K562 (cell line): Measurements from ENCODE around the gene AMBRA1. TPM values are rescaled to one million over a fixed set of nuclear protein-coding genes. Genes with fewer than 3 reads are reported as not detected.

Experiments used
- ATAC-seq: fragments of 200-7000 bp; cut with Tn5 transposase; 3 replicates; pipeline ENCODE4 v1.9.1; 2020; ENCODE audit warnings: moderate library complexity
- BruUV-seq: library from RNA; stranded (reverse); fragments of 400-500 nt; replicated peaks from 2 replicates; lab custom pipeline; 2021; lab: Mats Ljungman, UMichigan
- CTCF ChIA-PET: fragments of 300-600 bp; formaldehyde crosslinking; extraction: SDS; loops from one replicate; lab custom pipeline; 2021; ENCODE audit warnings: low intra/inter-chr PET ratio; lab: Yijun Ruan, JAX
- POLR2A ChIA-PET: fragments of 300-600, 350-650 bp; sonication (Branson Sonifier 250); formaldehyde crosslinking; extraction: SDS; loops from one replicate; lab custom pipeline; 2021; ENCODE audit warnings: antibody characterized with exemption, inconsistent platforms; lab: Yijun Ruan, JAX
- DNase-seq, 4 experiments: peaks; one replicate each; pipeline versions ENCODE4 v3.0.0 to v3.0.0-alpha.2; 2011 to 2018; ENCODE audit warnings: low spot score in 3 of 4, mixed read lengths in 3 of 4; ENCODE audit errors: extremely low read depth in 1 of 4
- FAIRE-seq: peaks from 2 replicates; lab custom pipeline; 2011; peaks lifted over from hg19 to GRCh38; lab: Jason Lieb, UNC
- H2AFZ ChIP-seq: 2 replicates; pipeline ENCODE4 v1.6.0; 2011; ENCODE audit warnings: low read depth, low read length, control low read depth, inconsistent platforms
- H3K27ac ChIP-seq: fragments of 200-600 bp; 3 replicates; pipeline ENCODE4 v1.8.0; 2011; ENCODE audit warnings: low read depth, mild to moderate bottlenecking, control low read depth, inconsistent platforms, low read length, moderate library complexity, mixed read lengths; ENCODE audit errors: extremely low read depth
- H3K27me3 ChIP-seq, 2 experiments: fragments of 300-600 bp in 1 of 2; 2 replicates in 1 of 2; 3 replicates in 1 of 2; pipeline versions ENCODE4 v1.6.0 to v1.8.0; 2011; ENCODE audit warnings: inconsistent platforms in 2 of 2, low read length in 2 of 2, mild to moderate bottlenecking in 1 of 2, mixed read lengths in 1 of 2, moderate library complexity in 1 of 2; ENCODE audit not compliant: control insufficient read depth in 2 of 2, insufficient read depth in 2 of 2
- H3K36me3 ChIP-seq: fragments of 300-600 bp; 3 replicates; pipeline ENCODE4 v1.8.0; 2011; ENCODE audit warnings: mild to moderate bottlenecking, low read length, inconsistent platforms; ENCODE audit not compliant: control insufficient read depth, insufficient read depth
- H3K4me1 ChIP-seq, 2 experiments: fragments of 200-600 bp in 1 of 2; replicated peaks in 1 of 2; 2 replicates in 1 of 2; 3 replicates in 1 of 2; pipeline versions ENCODE4 v1.5.1 to v1.8.0; 2011; ENCODE audit warnings: inconsistent platforms in 2 of 2, low read length in 2 of 2, mild to moderate bottlenecking in 1 of 2, mixed read lengths in 1 of 2, moderate library complexity in 1 of 2; ENCODE audit not compliant: control insufficient read depth in 2 of 2, insufficient read depth in 2 of 2
- H3K4me2 ChIP-seq: 2 replicates; pipeline ENCODE4 v1.6.1; 2011; ENCODE audit warnings: low read length, control low read depth, inconsistent platforms, mixed read lengths; ENCODE audit not compliant: insufficient read depth
- H3K4me3 ChIP-seq: fragments of 200-600 bp; sonication (generic), shearing (Covaris generic); 2 replicates; pipeline ENCODE4 v1.5.1; 2016; ENCODE audit warnings: control low read depth, inconsistent platforms
- H3K79me2 ChIP-seq: fragments of 200-600 bp; 3 replicates; pipeline ENCODE4 v1.8.0; 2011; ENCODE audit warnings: low read length, inconsistent platforms; ENCODE audit not compliant: control insufficient read depth, insufficient read depth
- H3K9ac ChIP-seq, 2 experiments: 2 replicates each; pipeline versions ENCODE4 v1.6.0 to v1.6.1; 2011; ENCODE audit warnings: low read depth in 2 of 2, low read length in 2 of 2, control low read depth in 1 of 2, inconsistent platforms in 1 of 2, mild to moderate bottlenecking in 1 of 2, mixed read lengths in 1 of 2; ENCODE audit not compliant: insufficient read depth in 1 of 2
- H3K9me1 ChIP-seq: one replicate; pipeline ENCODE4 v1.6.0; 2011; ENCODE audit warnings: inconsistent platforms, mild to moderate bottlenecking, low read length, moderate library complexity; ENCODE audit not compliant: control insufficient read depth, insufficient read depth
- H3K9me3 ChIP-seq: replicated peaks from 2 replicates; pipeline ENCODE4 v1.5.1; 2011; ENCODE audit warnings: low read depth, low read length, inconsistent platforms; ENCODE audit not compliant: control insufficient read depth, insufficient read depth
- H4K20me1 ChIP-seq: replicated peaks from 2 replicates; pipeline ENCODE4 v1.6.1; 2011; ENCODE audit warnings: low read length, inconsistent platforms, mixed read lengths; ENCODE audit not compliant: control insufficient read depth, insufficient read depth
- ELF2 ChIP-seq: fragments of 250-450 bp; sonication (Bioruptor Pico); IDR thresholded peaks from 2 replicates; pipeline ENCODE4 v1.5.0; 2021; ENCODE audit warnings: mild to moderate bottlenecking
- HDAC2 ChIP-seq: fragments of 450-650 bp; IDR thresholded peaks from 2 replicates; pipeline ENCODE4 v1.6.1; 2016; ENCODE audit warnings: mild to moderate bottlenecking
- JUN ChIP-seq, 2 experiments: sonication (generic) in 1 of 2; formaldehyde crosslinking in 1 of 2; IDR thresholded peaks; 2 replicates each; pipeline versions ENCODE4 v1.6.1 to v1.8.0; 2012 to 2022; ENCODE audit warnings: borderline replicate concordance in 2 of 2, mild to moderate bottlenecking in 2 of 2, improper control_type of control experiment in 1 of 2, low read depth in 1 of 2, low read length in 1 of 2, missing genetic modification reagents in 1 of 2
- KDM1A ChIP-seq, 2 experiments: fragments of 450-650 bp; IDR thresholded peaks; 2 replicates each; pipeline ENCODE4 v1.6.1; 2016; ENCODE audit warnings: mild to moderate bottlenecking in 2 of 2
- SLC30A9 ChIP-seq: fragments of 250-450 bp; sonication (Bioruptor Pico); IDR thresholded peaks from 2 replicates; pipeline ENCODE4 v1.8.0; 2022; ENCODE audit warnings: mild to moderate bottlenecking, moderate library complexity
- TCF3 ChIP-seq: sonication (generic); formaldehyde crosslinking; IDR thresholded peaks from 2 replicates; pipeline ENCODE4 v1.4.0; 2020; ENCODE audit warnings: mild to moderate bottlenecking, missing genetic modification reagents
- WGBS: fragments of 100-300 bp; shearing (Covaris generic); methylation state at CpG from one replicate; pipeline ENCODE4 v1.1.6; 2016; ENCODE audit warnings: low coverage, mixed read lengths; ENCODE audit not compliant: insufficient coverage; ENCODE audit errors: missing lambda C conversion rate; 5-methylcytosine and 5-hydroxymethylcytosine counted together
- in situ Hi-C: fragments of 300-500 bp; cut with MboI; formaldehyde crosslinking; loops from 4 replicates; pipeline ENCODE4 v1.15.0; 2018; ENCODE audit warnings: inconsistent platforms, mixed read lengths
- intact Hi-C: fragments of 100-400 bp; cut with micrococcal nuclease; formaldehyde crosslinking; loops from 2 replicates; pipeline ENCODE4 v1.14.2; 2022
- polyA plus RNA-seq, 8 experiments: library from polyadenylated mRNA; depleted of rRNA in 4 of 8; stranded (reverse) in 5 of 8; unstranded in 3 of 8; fragments of >200 nt; fragmentation: Nextera tagmentation in 2 of 8; fragmentation: Illumina TruSeq in 1 of 8; extraction: Ambion mirVana in 2 of 8; extraction: Trizol in 1 of 8; gene quantifications; 2 replicates each; pipeline versions ENCODE4 v1.2.1 to v1.2.3, GENCODE V29; 2011 to 2014; ENCODE audit warnings: inconsistent platforms in 1 of 8, missing spikeins in 1 of 8
- total RNA-seq, 7 experiments: library from RNA; depleted of rRNA in 6 of 7; stranded (reverse); fragments of >200 nt in 6 of 7; fragmentation: Illumina TruSeq in 2 of 7; extraction: Trizol in 2 of 7; gene quantifications; 2 replicates each; pipeline versions ENCODE4 v1.2.1 to v1.2.3, GENCODE V29; 2011 to 2021; ENCODE audit warnings: low replicate concordance in 1 of 7
- TF ChIP-seq, protein P1 (sequence below), 2 experiments: fragments of 450-650 bp in 1 of 2; sonication (generic) in 1 of 2; formaldehyde crosslinking in 1 of 2; IDR thresholded peaks in 1 of 2; conservative IDR thresholded peaks in 1 of 2; 2 replicates each; pipeline versions ENCODE4 v1.6.1 to v1.8.1; 2016 to 2023; ENCODE audit warnings: mild to moderate bottlenecking in 2 of 2, moderate library complexity in 2 of 2, inconsistent platforms in 1 of 2, missing genetic modification reagents in 1 of 2
- TF ChIP-seq, protein P2 (sequence below): fragments of 450-650 bp; IDR thresholded peaks from 2 replicates; pipeline ENCODE4 v1.6.1; 2016; ENCODE audit warnings: borderline replicate concordance

Gene AMBRA1
- total and polyA plus RNA-seq, 9 of the 15 experiments (the other 6 are each of a cell fraction or from before 2014, with no cell fraction given), result 0.15 to 24.5 (median 13.0) TPM

- H3K9ac ChIP-seq, result no peak overlapping the region
- ChIA-PET CTCF (no interaction called here), POLR2A (interaction anchor here (1.0 kb wide), 1 partner anchor 17 kb away, joined by 3 read pairs; no protein-coding TSS in a partner anchor)
- no peak for TF ChIP-seq SLC30A9 (CRISPR knock-in tag)
- TF ChIP-seq, protein P1, sequence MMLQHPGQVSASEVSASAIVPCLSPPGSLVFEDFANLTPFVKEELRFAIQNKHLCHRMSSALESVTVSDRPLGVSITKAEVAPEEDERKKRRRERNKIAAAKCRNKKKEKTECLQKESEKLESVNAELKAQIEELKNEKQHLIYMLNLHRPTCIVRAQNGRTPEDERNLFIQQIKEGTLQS (IDR thresholded peaks at IDR 0.05), result peak; percentile 54
- TF ChIP-seq, protein P1 (CRISPR knock-in tag; conservative IDR thresholded peaks at IDR 0.05), result no peak
- TF ChIP-seq JUN (IDR thresholded peaks at IDR 0.05; ENCODE audit: borderline replicate concordance, low read depth, low read length), result 0 out of 2 replicates have a peak, but pooled peaks have one; percentile 13
- no peak for TF ChIP-seq JUN (CRISPR knock-in tag; IDR thresholded peaks at IDR 0.05; ENCODE audit: borderline replicate concordance)
- no peak for TF ChIP-seq ELF2 (CRISPR knock-in tag)
- TF ChIP-seq KDM1A (IDR thresholded peaks at IDR 0.05), result peak; percentile 50 to 69; a peak in 3 of 4 replicates
- TF ChIP-seq TCF3, result no peak
- TF ChIP-seq, protein P2, sequence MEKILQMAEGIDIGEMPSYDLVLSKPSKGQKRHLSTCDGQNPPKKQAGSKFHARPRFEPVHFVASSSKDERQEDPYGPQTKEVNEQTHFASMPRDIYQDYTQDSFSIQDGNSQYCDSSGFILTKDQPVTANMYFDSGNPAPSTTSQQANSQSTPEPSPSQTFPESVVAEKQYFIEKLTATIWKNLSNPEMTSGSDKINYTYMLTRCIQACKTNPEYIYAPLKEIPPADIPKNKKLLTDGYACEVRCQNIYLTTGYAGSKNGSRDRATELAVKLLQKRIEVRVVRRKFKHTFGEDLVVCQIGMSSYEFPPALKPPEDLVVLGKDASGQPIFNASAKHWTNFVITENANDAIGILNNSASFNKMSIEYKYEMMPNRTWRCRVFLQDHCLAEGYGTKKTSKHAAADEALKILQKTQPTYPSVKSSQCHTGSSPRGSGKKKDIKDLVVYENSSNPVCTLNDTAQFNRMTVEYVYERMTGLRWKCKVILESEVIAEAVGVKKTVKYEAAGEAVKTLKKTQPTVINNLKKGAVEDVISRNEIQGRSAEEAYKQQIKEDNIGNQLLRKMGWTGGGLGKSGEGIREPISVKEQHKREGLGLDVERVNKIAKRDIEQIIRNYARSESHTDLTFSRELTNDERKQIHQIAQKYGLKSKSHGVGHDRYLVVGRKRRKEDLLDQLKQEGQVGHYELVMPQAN, result no peak
- TF ChIP-seq HDAC2, result 0 out of 2 replicates have a peak, but pooled peaks have one; percentile 33
- in situ Hi-C loops (no loop called here), intact Hi-C loops (loop anchor here (5.0 kb wide), 1 partner anchor 53 kb away; the partner anchor contains the start of genes ATG13 and HARBI1)
- H4K20me1 ChIP-seq, result peaks cover 8% of the 10 kb centered on the region; the same call in 1 of the 2 replicates
- no peaks in the 10 kb centered on the region for H3K9me1 ChIP-seq
- no peaks in the 10 kb centered on the region for H3K9me3 ChIP-seq
- 73% methylated on average over 1 of the region's 1 CpG for WGBS
- FAIRE-seq, result no peak
- H3K27ac ChIP-seq, result no peak overlapping the region
- H3K4me3 ChIP-seq, result no peak overlapping the region
- H3K36me3 ChIP-seq, result no peaks in the 10 kb centered on the region
- H3K79me2 ChIP-seq, result peaks cover 60% of the 10 kb centered on the region
- no peak for ATAC-seq
- no peaks in the 10 kb centered on the region for H3K27me3 ChIP-seq
- no peak for DNase-seq
- no TSS peak for BruUV-seq
- H3K4me1 ChIP-seq, result peaks cover 4 to 11% of the 10 kb centered on the region in 2 experiments; a peak in 2 of 5 replicates
- no peak overlapping the region for H3K4me2 ChIP-seq
- H2AFZ ChIP-seq, result no peak overlapping the region
Measured at GRCh38 chr11:46564459-46564858, 29.4 kb downstream of the AMBRA1 start.
